ENCODE results near the gene DUSP10.
A peak's percentile ranks its signal among the peaks of the same experiment; 100 is the strongest.

DUSP10 gene

GRCh38 chr1:221739677-221740025, 2.2 kb downstream of the DUSP10 start:
- H3K9ac ChIP-seq (ENCODE audit: low read length) = no peak overlapping the region
- H3K4me1 ChIP-seq (ENCODE audit: control insufficient read depth, insufficient read depth, low read length) = peaks cover 38% of the 10 kb centered on the region
- peak overlapping the region; percentile 96 for H3K4me3 ChIP-seq (ENCODE audit: low read length)
- no peak overlapping the region for H3K27ac ChIP-seq (ENCODE audit: low read depth, low read length)
- H3K27me3 ChIP-seq (ENCODE audit: control insufficient read depth, insufficient read depth, low read length) = no peaks in the 10 kb centered on the region
- no peaks in the 10 kb centered on the region for H3K36me3 ChIP-seq (ENCODE audit: control insufficient read depth, insufficient read depth, low read length)

GRCh38 chr1:221739018-221739676, 2.7 kb downstream of the DUSP10 start:
- H3K4me1 ChIP-seq (ENCODE audit: control insufficient read depth, insufficient read depth, low read length) = peaks cover 43% of the 10 kb centered on the region
- peak overlapping the region; percentile 96 for H3K4me3 ChIP-seq (ENCODE audit: low read length)
- no peaks in the 10 kb centered on the region for H3K36me3 ChIP-seq (ENCODE audit: control insufficient read depth, insufficient read depth, low read length)
- H3K27ac ChIP-seq (ENCODE audit: low read depth, low read length) = no peak overlapping the region
- H3K27me3 ChIP-seq (ENCODE audit: control insufficient read depth, insufficient read depth, low read length) = no peaks in the 10 kb centered on the region
- no peak overlapping the region for H3K9ac ChIP-seq (ENCODE audit: low read length)

GRCh38 chr1:221736714-221737113, 5.2 kb downstream of the DUSP10 start:
- peak overlapping the region; percentile 23 for H3K4me3 ChIP-seq (ENCODE audit: low read length)

GRCh38 chr1:221735999-221736398, 5.9 kb downstream of the DUSP10 start:
- Histone ChIP-seq H3K9ac (ENCODE audit: low read length) (no peak overlapping the region), H3K4me1 (ENCODE audit: control insufficient read depth, insufficient read depth, low read length) (peaks cover 53% of the 10 kb centered on the region), H3K36me3 (ENCODE audit: control insufficient read depth, insufficient read depth, low read length) (no peaks in the 10 kb centered on the region), H3K27ac (ENCODE audit: low read depth, low read length) (peak overlapping the region; percentile 77), H3K4me3 (ENCODE audit: low read length) (no peak overlapping the region), H3K27me3 (ENCODE audit: control insufficient read depth, insufficient read depth, low read length) (no peaks in the 10 kb centered on the region)

More at GRCh38 chr1:221736714-221737113, 5.2 kb downstream of the DUSP10 start:
- Histone ChIP-seq H3K36me3 (ENCODE audit: control insufficient read depth, insufficient read depth, low read length) (no peaks in the 10 kb centered on the region), H3K27me3 (ENCODE audit: control insufficient read depth, insufficient read depth, low read length) (no peaks in the 10 kb centered on the region), H3K27ac (ENCODE audit: low read depth, low read length) (peak overlapping the region; percentile 77), H3K4me1 (ENCODE audit: control insufficient read depth, insufficient read depth, low read length) (peaks cover 53% of the 10 kb centered on the region), H3K9ac (ENCODE audit: low read length) (no peak overlapping the region)

GRCh38 chr1:221734187-221734586, 7.7 kb downstream of the DUSP10 start:
- Histone ChIP-seq H3K27me3 (ENCODE audit: control insufficient read depth, insufficient read depth, low read length) (no peaks in the 10 kb centered on the region), H3K4me1 (ENCODE audit: control insufficient read depth, insufficient read depth, low read length) (peaks cover 42% of the 10 kb centered on the region), H3K4me3 (ENCODE audit: low read length) (no peak overlapping the region), H3K9ac (ENCODE audit: low read length) (no peak overlapping the region), H3K36me3 (ENCODE audit: control insufficient read depth, insufficient read depth, low read length) (no peaks in the 10 kb centered on the region), H3K27ac (ENCODE audit: low read depth, low read length) (peak overlapping the region; percentile 68)

GRCh38 chr1:221732052-221732451, 9.8 kb downstream of the DUSP10 start:
- H3K36me3 ChIP-seq (ENCODE audit: control insufficient read depth, insufficient read depth, low read length) = no peaks in the 10 kb centered on the region
- H3K27me3 ChIP-seq (ENCODE audit: control insufficient read depth, insufficient read depth, low read length) = no peaks in the 10 kb centered on the region
- no peak overlapping the region for H3K4me3 ChIP-seq (ENCODE audit: low read length)
- no peak overlapping the region for H3K27ac ChIP-seq (ENCODE audit: low read depth, low read length)
- H3K4me1 ChIP-seq (ENCODE audit: control insufficient read depth, insufficient read depth, low read length) = peaks cover 45% of the 10 kb centered on the region
- no peak overlapping the region for H3K9ac ChIP-seq (ENCODE audit: low read length)

- H3K9ac ChIP-seq (ENCODE audit: low read length) = no peak overlapping the region
- H3K27me3 ChIP-seq (ENCODE audit: control insufficient read depth, insufficient read depth, low read length) = no peaks in the 10 kb centered on the region
- peaks cover 49% of the 10 kb centered on the region for H3K4me1 ChIP-seq (ENCODE audit: control insufficient read depth, insufficient read depth, low read length)
- no peak overlapping the region for H3K4me3 ChIP-seq (ENCODE audit: low read length)
- H3K36me3 ChIP-seq (ENCODE audit: control insufficient read depth, insufficient read depth, low read length) = no peaks in the 10 kb centered on the region
- H3K27ac ChIP-seq (ENCODE audit: low read depth, low read length) = no peak overlapping the region
These were observed 12.0 kb downstream of the DUSP10 start for GRCh38 chr1:221729771-221730330.

GRCh38 chr1:221728037-221728505, 13.8 kb downstream of the DUSP10 start:
- H3K4me1 ChIP-seq (ENCODE audit: control insufficient read depth, insufficient read depth, low read length) = peaks cover 32% of the 10 kb centered on the region
- H3K4me3 ChIP-seq (ENCODE audit: low read length) = no peak overlapping the region
- peak overlapping the region; percentile 16 for H3K27ac ChIP-seq (ENCODE audit: low read depth, low read length)
- H3K36me3 ChIP-seq (ENCODE audit: control insufficient read depth, insufficient read depth, low read length) = no peaks in the 10 kb centered on the region
- no peak overlapping the region for H3K9ac ChIP-seq (ENCODE audit: low read length)
- no peaks in the 10 kb centered on the region for H3K27me3 ChIP-seq (ENCODE audit: control insufficient read depth, insufficient read depth, low read length)

GRCh38 chr1:221727146-221728036, 14.5 kb downstream of the DUSP10 start:
- H3K36me3 ChIP-seq (ENCODE audit: control insufficient read depth, insufficient read depth, low read length) = no peaks in the 10 kb centered on the region
- no peaks in the 10 kb centered on the region for H3K27me3 ChIP-seq (ENCODE audit: control insufficient read depth, insufficient read depth, low read length)
- no peak overlapping the region for H3K4me3 ChIP-seq (ENCODE audit: low read length)
- H3K9ac ChIP-seq (ENCODE audit: low read length) = no peak overlapping the region
- peak overlapping the region; percentile 55 for H3K27ac ChIP-seq (ENCODE audit: low read depth, low read length)
- peaks cover 28% of the 10 kb centered on the region for H3K4me1 ChIP-seq (ENCODE audit: control insufficient read depth, insufficient read depth, low read length)

- Histone ChIP-seq H3K9ac (ENCODE audit: low read length) (no peak overlapping the region), H3K4me1 (ENCODE audit: control insufficient read depth, insufficient read depth, low read length) (peaks cover 28% of the 10 kb centered on the region), H3K36me3 (ENCODE audit: control insufficient read depth, insufficient read depth, low read length) (no peaks in the 10 kb centered on the region), H3K4me3 (ENCODE audit: low read length) (no peak overlapping the region), H3K27ac (ENCODE audit: low read depth, low read length) (peak overlapping the region; percentile 73), H3K27me3 (ENCODE audit: control insufficient read depth, insufficient read depth, low read length) (no peaks in the 10 kb centered on the region)
These were observed 15.9 kb downstream of the DUSP10 start for GRCh38 chr1:221725735-221726672.

- Histone ChIP-seq H3K4me1 (ENCODE audit: control insufficient read depth, insufficient read depth, low read length) (peaks cover 31% of the 10 kb centered on the region), H3K36me3 (ENCODE audit: control insufficient read depth, insufficient read depth, low read length) (no peaks in the 10 kb centered on the region), H3K27me3 (ENCODE audit: control insufficient read depth, insufficient read depth, low read length) (no peaks in the 10 kb centered on the region), H3K27ac (ENCODE audit: low read depth, low read length) (peak overlapping the region; percentile 73), H3K4me3 (ENCODE audit: low read length) (no peak overlapping the region), H3K9ac (ENCODE audit: low read length) (no peak overlapping the region)
These were observed 16.8 kb downstream of the DUSP10 start for GRCh38 chr1:221724931-221725605.

Measured in rectal smooth muscle tissue (tissue), 1 donor.